HG03457 (cell line): ENCODE measurements around the gene IGFBP6.
"Not testable (repeated sequence)": the region's sequence is repeated elsewhere in the genome, so short reads cannot be mapped to it uniquely, and the experiment has no call there.

Experiments
- ATAC-seq: cut with Tn5 transposase; IDR thresholded peaks from one replicate; pipeline ENCODE4 v1.9.1; 2021; ENCODE audit warnings: moderate number of reproducible peaks; ENCODE audit not compliant: unreplicated experiment

IGFBP6 gene

GRCh38 chr12:53096089-53096741 lies 1.3 kb upstream of the IGFBP6 start:
- no peak for ATAC-seq

- no peak for ATAC-seq
These were observed 708 bp upstream of the IGFBP6 start for GRCh38 chr12:53096759-53097158.

- no peak for ATAC-seq
These were observed 282 bp upstream of the IGFBP6 start for GRCh38 chr12:53097207-53097563.

GRCh38 chr12:53098354-53098981 lies 1.0 kb downstream of the IGFBP6 start:
- no peak for ATAC-seq

- no peak for ATAC-seq
These were observed 1.8 kb downstream of the IGFBP6 start for GRCh38 chr12:53099071-53099882.

- no peak for ATAC-seq
These were observed 3.1 kb downstream of the IGFBP6 start for GRCh38 chr12:53100466-53101151.

GRCh38 chr12:53101266-53101665 lies 3.8 kb downstream of the IGFBP6 start:
- ATAC-seq, result no peak

- ATAC-seq, result no peak
These were observed 4.7 kb downstream of the IGFBP6 start for GRCh38 chr12:53101931-53102781.

- no peak for ATAC-seq
These were observed 5.7 kb downstream of the IGFBP6 start, which contains the start of gene SOAT2 for GRCh38 chr12:53102883-53103807. Gene SOAT2, plus strand, starts transcription at chr12:53103486. Its CDS starts 92 bp downstream, at chr12:53103578.

- no peak for ATAC-seq
These were observed 6.4 kb downstream of the IGFBP6 start for GRCh38 chr12:53103860-53104305.

GRCh38 chr12:53105256-53105655 lies 7.8 kb downstream of the IGFBP6 start:
- ATAC-seq, result no peak

- no peak for ATAC-seq
These were observed 8.4 kb downstream of the IGFBP6 start for GRCh38 chr12:53105712-53106439.

- no peak for ATAC-seq
These were observed 9.7 kb downstream of the IGFBP6 start for GRCh38 chr12:53107122-53107521.

- not testable (repeated sequence) for ATAC-seq
These were observed 15.0 kb downstream of the IGFBP6 start for GRCh38 chr12:53112431-53112830.

GRCh38 chr12:53113136-53113705 lies 15.8 kb downstream of the IGFBP6 start:
- no peak for ATAC-seq

- no peak for ATAC-seq
These were observed 16.5 kb downstream of the IGFBP6 start for GRCh38 chr12:53113951-53114350.

- no peak for ATAC-seq
These were observed 17.8 kb downstream of the IGFBP6 start for GRCh38 chr12:53115112-53115890.
